BJ (cell line): ENCODE results near the gene FBH1. TPM values are rescaled to one million over a fixed set of nuclear protein-coding genes. Genes with fewer than 3 reads are reported as not detected.

Source experiments
- CTCF ChIA-PET: fragments of 350-600 bp; formaldehyde crosslinking; extraction: SDS; loops from one replicate; lab custom pipeline; 2021; ENCODE audit warnings: antibody characterized with exemption, inconsistent platforms; lab: Yijun Ruan, JAX
- POLR2A ChIA-PET: fragments of 300-600 bp; sonication (Branson Sonifier 250); formaldehyde crosslinking; extraction: SDS; loops from one replicate; lab custom pipeline; 2021; ENCODE audit warnings: antibody characterized with exemption; lab: Charles Lee
- DNase-seq: peaks from one replicate; pipeline ENCODE4 v3.0.0-alpha.2; 2011; ENCODE audit warnings: low read depth
- H3K27me3 ChIP-seq: 2 replicates; pipeline ENCODE4 v1.6.0; 2011; ENCODE audit warnings: low read length; ENCODE audit not compliant: control insufficient read depth, insufficient read depth
- H3K36me3 ChIP-seq: 2 replicates; pipeline ENCODE4 v1.5.1; 2011; ENCODE audit warnings: low read length; ENCODE audit not compliant: control insufficient read depth, insufficient read depth
- H3K4me3 ChIP-seq: 2 replicates; pipeline ENCODE4 v1.5.1; 2011; ENCODE audit warnings: low read depth, mild to moderate bottlenecking, control low read depth, low read length
- CTCF ChIP-seq: IDR thresholded peaks from 2 replicates; pipeline ENCODE4 v1.5.1; 2011; ENCODE audit warnings: low read depth, mild to moderate bottlenecking, control low read depth, inconsistent platforms, low read length, moderate library complexity; ENCODE audit not compliant: insufficient read depth
- polyA plus RNA-seq: library from polyadenylated mRNA; depleted of rRNA; stranded (reverse); fragments of >200 nt; gene quantifications from 2 replicates; pipeline ENCODE4 v1.2.3, GENCODE V29; 2011

FBH1 gene
- polyA plus RNA-seq, 1 experiment: 82.5 TPM

DNA sequence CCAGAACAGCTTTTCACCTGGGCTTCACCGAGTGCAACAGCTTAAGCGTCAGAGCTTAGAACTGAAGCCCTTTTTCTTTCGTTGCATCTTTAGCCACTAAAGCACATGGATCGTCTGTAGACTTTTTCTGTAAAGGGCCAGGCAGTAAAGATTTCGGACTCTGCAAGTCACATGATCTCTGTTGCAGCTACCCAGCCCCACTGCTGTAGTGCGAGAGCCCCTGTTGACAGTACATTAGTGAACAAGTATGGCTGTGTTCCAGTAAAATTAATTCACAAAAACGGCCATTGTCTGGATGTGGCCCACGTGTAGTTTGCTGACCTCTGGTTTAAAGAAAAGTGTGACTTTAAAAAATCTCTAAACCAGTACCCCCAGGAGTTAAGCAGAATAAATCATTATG lies 39.4 kb downstream of the FBH1 start:
- no peaks in the 10 kb centered on the region for H3K27me3 ChIP-seq
- POLR2A ChIA-PET: no interaction called here
- peaks cover 23% of the 10 kb centered on the region for H3K36me3 ChIP-seq
- TF ChIP-seq CTCF: no peak
- no peak for DNase-seq
- CTCF ChIA-PET: interaction anchor here (1.1 kb wide), 1 partner anchor 10 kb away, joined by 3 read pairs; no protein-coding TSS in a partner anchor
- no peak overlapping the region for H3K4me3 ChIP-seq

GRCh38 chr10:5930272-5930671 lies 40.2 kb downstream of the FBH1 start:
- peaks cover 22% of the 10 kb centered on the region for H3K36me3 ChIP-seq
- H3K4me3 ChIP-seq: no peak overlapping the region
- no peak for DNase-seq
- TF ChIP-seq CTCF: no peak
- no peaks in the 10 kb centered on the region for H3K27me3 ChIP-seq
- ChIA-PET POLR2A (no interaction called here), CTCF (no interaction called here)

DNA sequence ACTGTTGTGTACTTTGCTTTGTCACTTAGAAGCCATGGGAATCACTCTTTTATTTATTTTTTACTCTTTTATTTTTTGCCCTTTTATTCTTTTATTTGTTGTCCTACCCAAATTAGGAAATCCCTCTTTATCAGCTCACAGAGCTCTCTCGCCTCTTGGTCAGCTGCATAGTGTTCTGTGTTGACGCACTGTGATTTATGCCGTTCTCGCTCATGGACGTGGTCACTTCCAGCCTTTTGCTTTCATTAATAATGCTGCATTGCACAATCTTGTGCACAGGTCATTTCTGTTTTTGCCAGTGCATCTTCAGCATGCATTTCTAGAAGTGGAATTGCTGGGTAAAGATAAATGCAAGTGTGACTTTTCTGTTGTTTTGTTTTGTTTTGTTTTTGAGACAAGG lies 42.3 kb downstream of the FBH1 start:
- Histone ChIP-seq H3K36me3 (peaks cover 19% of the 10 kb centered on the region), H3K27me3 (no peaks in the 10 kb centered on the region), H3K4me3 (no peak overlapping the region)
- POLR2A ChIA-PET: interaction anchor here (0.6 kb wide), 1 partner anchor 119 kb away, joined by 13 read pairs; the partner anchor contains the start of gene GDI2
- TF ChIP-seq CTCF: no peak
- no peak for DNase-seq
- CTCF ChIA-PET: interaction anchor here (0.5 kb wide), 1 partner anchor 11 kb away, joined by 3 read pairs; no protein-coding TSS in a partner anchor

GRCh38 chr10:5933909-5934546 lies 44.0 kb downstream of the FBH1 start:
- no peak for TF ChIP-seq CTCF
- H3K36me3 ChIP-seq: peaks cover 18% of the 10 kb centered on the region
- H3K27me3 ChIP-seq: no peaks in the 10 kb centered on the region
- H3K4me3 ChIP-seq: no peak overlapping the region
- ChIA-PET CTCF (interaction anchor here (0.6 kb wide), 1 partner anchor 16 kb away, joined by 4 read pairs; no protein-coding TSS in a partner anchor), POLR2A (no interaction called here)
- DNase-seq: no peak

- Histone ChIP-seq H3K4me3 (no peak overlapping the region), H3K27me3 (no peaks in the 10 kb centered on the region), H3K36me3 (peaks cover 15% of the 10 kb centered on the region)
- no peak for DNase-seq
- no peak for TF ChIP-seq CTCF
- CTCF ChIA-PET: interaction anchor here (0.6 kb wide), 1 partner anchor 200 kb away, joined by 3 read pairs; no protein-coding TSS in a partner anchor
- POLR2A ChIA-PET: no interaction called here
Measured at GRCh38 chr10:5935628-5936027, 45.6 kb downstream of the FBH1 start.
